Measurements from ENCODE around the gene BLNK. TPM values are rescaled to one million over a fixed set of nuclear protein-coding genes. Genes with fewer than 3 reads are reported as not detected.

The BLNK gene
- total and polyA plus RNA-seq, 2 donors from 2014 or later, result 28.5 to 38.8 TPM

Other genes with a start within 250 kb of the BLNK start
- gene CCNJ, start 228.0 kb downstream of the BLNK start, total RNA-seq, result 6.2 TPM
- 1.8 TPM for gene CCNJ, start 228.0 kb downstream of the BLNK start, polyA plus RNA-seq (ENCODE audit: insufficient read depth, low read depth, low replicate concordance)
- gene ZNF518A, start 141.3 kb downstream of the BLNK start, total RNA-seq, result 29.4 TPM
- gene ZNF518A, start 141.3 kb downstream of the BLNK start, polyA plus RNA-seq (ENCODE audit: insufficient read depth, low read depth, low replicate concordance), result 4.8 TPM
- not detected for gene DNTT, start 32.9 kb upstream of the BLNK start, total RNA-seq
- not detected for gene DNTT, start 32.9 kb upstream of the BLNK start, polyA plus RNA-seq (ENCODE audit: insufficient read depth, low read depth, low replicate concordance)
- not detected for gene OPALIN, start 87.4 kb upstream of the BLNK start, total RNA-seq
- gene OPALIN, start 87.4 kb upstream of the BLNK start, polyA plus RNA-seq (ENCODE audit: insufficient read depth, low read depth, low replicate concordance), result not detected
- 0.98 TPM for gene TLL2, start 242.4 kb upstream of the BLNK start, total RNA-seq
- 0.39 TPM for gene TLL2, start 242.4 kb upstream of the BLNK start, polyA plus RNA-seq (ENCODE audit: insufficient read depth, low read depth, low replicate concordance)